Type B pancreatic cell (in vitro differentiated cells): ENCODE measurements around the gene PRR22. TPM values are rescaled to one million over a fixed set of nuclear protein-coding genes. Genes with fewer than 3 reads are reported as not detected.

Experiments used
- DNase-seq: peaks from one replicate; pipeline ENCODE4 v3.0.0; 2021; ENCODE audit warnings: mixed read lengths; ENCODE audit not compliant: unreplicated experiment; ENCODE audit errors: extremely low spot score
- H3K27ac Mint-ChIP-seq: 2 replicates; pipeline ENCODE4 v1.8.0; 2021; ENCODE audit warnings: mild to moderate bottlenecking, mixed read lengths
- H3K27me3 Mint-ChIP-seq: 2 replicates; pipeline ENCODE4 v1.8.0; 2021; ENCODE audit warnings: mixed read lengths
- H3K36me3 Mint-ChIP-seq: 2 replicates; pipeline ENCODE4 v1.8.0; 2021; ENCODE audit warnings: mixed read lengths
- H3K4me1 Mint-ChIP-seq: one replicate; pipeline ENCODE4 v1.8.0; 2021; ENCODE audit warnings: mixed read lengths; ENCODE audit not compliant: unreplicated experiment
- H3K4me3 Mint-ChIP-seq: 2 replicates; pipeline ENCODE4 v1.8.0; 2021; ENCODE audit warnings: mild to moderate bottlenecking, mixed read lengths
- H3K9me3 Mint-ChIP-seq: 2 replicates; pipeline ENCODE4 v1.8.0; 2021; ENCODE audit warnings: mixed read lengths
- total RNA-seq: library from RNA; stranded (reverse); gene quantifications from 2 replicates; pipeline ENCODE4 v1.2.1, GENCODE V29; 2021; ENCODE audit warnings: low replicate concordance
- TF ChIP-seq, protein P1 (sequence below): fragments of 200-600 bp; sonication (generic); conservative IDR thresholded peaks from 2 replicates; pipeline ENCODE4 v1.5.0; 2021; ENCODE audit warnings: antibody characterized with exemption, mild to moderate bottlenecking

Gene PRR22
- total RNA-seq, 1 donor from 2014 or later = 5.2 TPM

GRCh38 chr19:5788422-5788821 is 3.9 kb upstream of the PRR22 start:
- Mint-ChIP-seq H3K9me3 (peaks cover 5% of the 10 kb centered on the region), H3K36me3 (peaks cover 11% of the 10 kb centered on the region), H3K4me3 (peak overlapping the region; percentile 59), H3K4me1 (peaks cover 10% of the 10 kb centered on the region), H3K27me3 (no peaks in the 10 kb centered on the region), H3K27ac (no peak overlapping the region)
- no peak for DNase-seq
- TF ChIP-seq, protein P1, sequence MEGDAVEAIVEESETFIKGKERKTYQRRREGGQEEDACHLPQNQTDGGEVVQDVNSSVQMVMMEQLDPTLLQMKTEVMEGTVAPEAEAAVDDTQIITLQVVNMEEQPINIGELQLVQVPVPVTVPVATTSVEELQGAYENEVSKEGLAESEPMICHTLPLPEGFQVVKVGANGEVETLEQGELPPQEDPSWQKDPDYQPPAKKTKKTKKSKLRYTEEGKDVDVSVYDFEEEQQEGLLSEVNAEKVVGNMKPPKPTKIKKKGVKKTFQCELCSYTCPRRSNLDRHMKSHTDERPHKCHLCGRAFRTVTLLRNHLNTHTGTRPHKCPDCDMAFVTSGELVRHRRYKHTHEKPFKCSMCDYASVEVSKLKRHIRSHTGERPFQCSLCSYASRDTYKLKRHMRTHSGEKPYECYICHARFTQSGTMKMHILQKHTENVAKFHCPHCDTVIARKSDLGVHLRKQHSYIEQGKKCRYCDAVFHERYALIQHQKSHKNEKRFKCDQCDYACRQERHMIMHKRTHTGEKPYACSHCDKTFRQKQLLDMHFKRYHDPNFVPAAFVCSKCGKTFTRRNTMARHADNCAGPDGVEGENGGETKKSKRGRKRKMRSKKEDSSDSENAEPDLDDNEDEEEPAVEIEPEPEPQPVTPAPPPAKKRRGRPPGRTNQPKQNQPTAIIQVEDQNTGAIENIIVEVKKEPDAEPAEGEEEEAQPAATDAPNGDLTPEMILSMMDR = no peak

- TF ChIP-seq, protein P1 = no peak
- Mint-ChIP-seq H3K9me3 (peaks cover 5% of the 10 kb centered on the region), H3K4me3 (no peak overlapping the region)
Measured at GRCh38 chr19:5787409-5788182, 3.0 kb upstream of the PRR22 start.

GRCh38 chr19:5786593-5787408 is 2.3 kb upstream of the PRR22 start:
- Mint-ChIP-seq H3K9me3 (peaks cover 5% of the 10 kb centered on the region), H3K4me1 (peaks cover 10% of the 10 kb centered on the region), H3K27ac (no peak overlapping the region), H3K4me3 (no peak overlapping the region), H3K27me3 (no peaks in the 10 kb centered on the region), H3K36me3 (peaks cover 11% of the 10 kb centered on the region)
- TF ChIP-seq, protein P1 = no peak
- DNase-seq = no peak

More at GRCh38 chr19:5787409-5788182, 3.0 kb upstream of the PRR22 start:
- Mint-ChIP-seq H3K27ac (no peak overlapping the region), H3K27me3 (no peaks in the 10 kb centered on the region), H3K36me3 (peaks cover 11% of the 10 kb centered on the region), H3K4me1 (peaks cover 10% of the 10 kb centered on the region)
- DNase-seq = no peak

DNA sequence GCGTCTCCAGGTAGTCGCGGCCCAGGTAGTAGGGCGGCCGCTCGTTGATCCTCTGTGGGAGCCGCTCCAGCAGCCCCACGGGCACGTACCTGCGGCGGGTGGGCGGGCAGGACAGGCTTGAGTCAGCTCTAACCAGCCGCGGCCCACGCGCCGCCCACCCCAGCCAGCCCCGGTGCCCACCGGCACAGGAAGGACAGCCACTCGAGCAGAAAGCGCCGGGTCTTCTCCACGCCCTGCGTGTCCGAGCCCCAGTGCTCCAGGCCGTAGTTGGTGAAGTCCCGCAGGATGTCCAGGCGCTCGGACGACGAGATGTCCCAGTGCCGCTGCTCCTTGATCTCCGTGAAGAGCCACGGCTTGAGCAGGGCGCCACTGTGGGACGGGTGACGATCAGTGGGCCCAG is 877 bp upstream of the PRR22 start:
- Mint-ChIP-seq H3K4me3 (no peak overlapping the region), H3K36me3 (peaks cover 4% of the 10 kb centered on the region), H3K9me3 (no peaks in the 10 kb centered on the region), H3K27me3 (no peaks in the 10 kb centered on the region), H3K27ac (no peak overlapping the region), H3K4me1 (peaks cover 3% of the 10 kb centered on the region)
- DNase-seq = no peak
- TF ChIP-seq, protein P1 = no peak

DNA sequence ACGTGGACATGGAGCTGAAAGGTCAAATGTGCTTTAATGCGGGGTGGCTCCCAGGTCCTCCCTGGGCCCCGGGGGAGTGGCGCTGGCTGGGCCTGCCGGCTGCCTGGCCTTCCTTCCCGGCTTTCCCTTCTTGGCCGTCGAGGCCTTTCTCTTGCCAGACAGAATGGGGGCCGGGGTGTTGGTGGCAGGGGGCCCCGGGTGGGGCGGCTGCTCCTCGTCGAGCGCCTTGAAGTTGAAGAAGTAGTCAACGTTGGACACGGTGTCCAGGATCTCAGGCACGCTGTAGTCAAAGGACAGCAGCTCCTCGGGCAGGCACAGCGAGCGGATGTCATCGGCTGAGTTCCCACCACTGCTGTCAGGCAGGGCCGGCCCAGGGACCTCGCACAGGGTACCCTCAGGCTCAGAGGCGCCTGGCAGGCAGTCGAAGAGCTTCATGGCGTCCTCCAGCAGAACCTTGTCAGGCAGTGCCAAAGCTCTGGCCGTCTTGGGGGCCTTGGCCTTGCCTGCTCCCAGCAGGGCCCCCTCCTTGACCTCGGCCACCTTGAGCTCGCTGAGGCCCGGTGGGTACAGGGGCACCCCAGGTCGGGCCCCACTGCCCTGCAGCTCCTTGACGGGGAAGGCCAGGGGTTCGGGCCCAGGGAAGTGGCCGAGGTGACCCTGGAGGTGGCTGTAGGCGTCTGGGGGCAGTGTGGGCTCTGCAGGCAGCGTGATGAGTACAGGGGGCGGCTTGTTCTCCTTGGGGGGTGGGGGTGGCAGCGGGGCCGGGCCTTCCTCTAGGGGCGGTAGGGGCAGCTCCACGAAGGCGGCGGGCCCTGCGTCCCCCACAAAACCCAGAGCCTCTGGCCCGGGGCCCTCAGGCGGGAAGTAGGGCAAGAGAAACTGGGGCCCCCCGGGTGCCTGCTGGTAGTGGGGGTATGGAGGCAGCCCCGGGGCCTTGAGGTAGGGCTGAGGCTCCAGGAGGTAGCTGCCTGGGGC is 1.3 kb downstream of the PRR22 start:
- Mint-ChIP-seq H3K4me1 (no peaks in the 10 kb centered on the region), H3K9me3 (no peaks in the 10 kb centered on the region), H3K4me3 (no peak overlapping the region), H3K27ac (no peak overlapping the region), H3K27me3 (no peaks in the 10 kb centered on the region), H3K36me3 (no peaks in the 10 kb centered on the region)
- TF ChIP-seq, protein P1 = no peak
- no peak for DNase-seq
